22Rv1 (cell line): ENCODE results near the gene BPIFB1.

Source experiments
- H3K27ac ChIP-seq: fragments of 450-650 bp; 2 replicates; pipeline ENCODE4 v1.5.1; 2017
- ZFX ChIP-seq: fragments of 450-650 bp; IDR thresholded peaks from 2 replicates; pipeline ENCODE4 v1.6.1; 2017; ENCODE audit warnings: antibody characterized with exemption, borderline replicate concordance
- TF ChIP-seq, protein P1 (sequence below): fragments of 450-650 bp; IDR thresholded peaks from 2 replicates; pipeline ENCODE4 v1.5.1; 2017; ENCODE audit warnings: mild to moderate bottlenecking

BPIFB1 gene

DNA sequence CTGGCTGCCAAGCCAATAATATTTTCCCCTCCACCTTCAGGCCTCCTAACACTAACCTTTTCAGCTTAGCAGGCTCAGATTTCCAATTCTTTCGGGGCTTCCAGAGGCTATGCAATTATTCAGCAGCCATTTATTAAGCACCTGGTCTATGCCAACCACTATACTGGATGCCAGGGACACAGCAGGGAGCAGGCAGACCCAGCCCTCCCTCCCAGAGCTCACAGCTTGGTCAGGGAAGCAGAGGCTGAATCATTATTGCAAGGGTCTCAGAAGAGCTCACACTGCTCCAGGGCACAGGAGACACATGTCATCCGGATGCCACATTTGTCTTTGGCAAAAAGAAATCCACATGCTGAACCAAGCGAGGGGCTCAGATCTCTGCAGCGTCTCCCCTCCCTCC is 1.3 kb downstream of the BPIFB1 start:
- H3K27ac ChIP-seq = no peak overlapping the region
- TF ChIP-seq, protein P1, sequence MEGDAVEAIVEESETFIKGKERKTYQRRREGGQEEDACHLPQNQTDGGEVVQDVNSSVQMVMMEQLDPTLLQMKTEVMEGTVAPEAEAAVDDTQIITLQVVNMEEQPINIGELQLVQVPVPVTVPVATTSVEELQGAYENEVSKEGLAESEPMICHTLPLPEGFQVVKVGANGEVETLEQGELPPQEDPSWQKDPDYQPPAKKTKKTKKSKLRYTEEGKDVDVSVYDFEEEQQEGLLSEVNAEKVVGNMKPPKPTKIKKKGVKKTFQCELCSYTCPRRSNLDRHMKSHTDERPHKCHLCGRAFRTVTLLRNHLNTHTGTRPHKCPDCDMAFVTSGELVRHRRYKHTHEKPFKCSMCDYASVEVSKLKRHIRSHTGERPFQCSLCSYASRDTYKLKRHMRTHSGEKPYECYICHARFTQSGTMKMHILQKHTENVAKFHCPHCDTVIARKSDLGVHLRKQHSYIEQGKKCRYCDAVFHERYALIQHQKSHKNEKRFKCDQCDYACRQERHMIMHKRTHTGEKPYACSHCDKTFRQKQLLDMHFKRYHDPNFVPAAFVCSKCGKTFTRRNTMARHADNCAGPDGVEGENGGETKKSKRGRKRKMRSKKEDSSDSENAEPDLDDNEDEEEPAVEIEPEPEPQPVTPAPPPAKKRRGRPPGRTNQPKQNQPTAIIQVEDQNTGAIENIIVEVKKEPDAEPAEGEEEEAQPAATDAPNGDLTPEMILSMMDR = no peak
- no peak for TF ChIP-seq ZFX

DNA sequence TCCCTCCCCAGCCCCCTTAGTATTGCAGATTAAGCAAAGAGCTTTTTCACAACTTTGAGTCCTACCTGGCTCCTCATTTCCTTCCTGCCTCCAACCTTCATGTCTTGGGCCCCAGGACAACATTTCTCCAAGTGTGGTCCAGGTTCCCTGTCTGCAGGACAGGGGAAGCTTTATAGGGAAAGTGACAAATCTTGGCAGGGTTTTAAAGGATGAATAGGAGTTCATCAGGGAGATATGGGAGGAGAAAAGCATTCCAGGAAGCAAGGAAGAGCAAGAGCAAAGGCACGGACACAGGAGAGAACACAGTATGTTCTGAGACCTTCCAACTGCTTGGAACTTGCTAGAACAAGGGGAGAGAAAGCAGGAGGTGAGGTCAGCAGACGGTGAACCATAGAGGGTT is 1.9 kb downstream of the BPIFB1 start:
- no peak overlapping the region for H3K27ac ChIP-seq
- TF ChIP-seq ZFX = no peak
- TF ChIP-seq, protein P1 = no peak

DNA sequence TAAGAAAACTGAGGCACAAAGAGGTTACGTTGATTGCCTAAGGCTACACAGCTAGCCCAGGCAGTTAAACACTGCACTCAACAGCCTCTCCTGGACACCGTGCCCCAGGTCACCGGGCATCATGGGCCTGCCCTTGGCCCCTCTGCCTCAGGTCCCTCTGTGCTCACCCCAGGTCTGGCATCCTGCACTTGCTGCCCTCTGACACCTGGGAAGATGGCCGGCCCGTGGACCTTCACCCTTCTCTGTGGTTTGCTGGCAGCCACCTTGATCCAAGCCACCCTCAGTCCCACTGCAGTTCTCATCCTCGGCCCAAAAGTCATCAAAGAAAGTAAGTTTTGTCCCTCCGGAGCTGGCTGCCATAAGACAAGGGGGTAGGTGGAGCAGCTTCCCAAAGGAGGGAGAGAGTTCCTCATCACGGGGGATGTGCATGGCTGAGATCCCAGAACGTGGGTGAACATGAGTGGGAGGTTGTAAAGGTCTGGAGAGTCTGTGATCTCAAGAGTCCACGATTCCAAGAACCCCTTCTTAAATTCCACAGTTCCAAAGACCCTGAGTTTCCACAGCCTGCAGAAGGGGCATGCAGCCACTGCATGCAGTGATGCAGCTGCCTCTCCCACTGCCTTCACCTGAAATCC is 3.0 kb downstream of the BPIFB1 start:
- no peak overlapping the region for H3K27ac ChIP-seq
- TF ChIP-seq ZFX = no peak
- TF ChIP-seq, protein P1 = no peak

DNA sequence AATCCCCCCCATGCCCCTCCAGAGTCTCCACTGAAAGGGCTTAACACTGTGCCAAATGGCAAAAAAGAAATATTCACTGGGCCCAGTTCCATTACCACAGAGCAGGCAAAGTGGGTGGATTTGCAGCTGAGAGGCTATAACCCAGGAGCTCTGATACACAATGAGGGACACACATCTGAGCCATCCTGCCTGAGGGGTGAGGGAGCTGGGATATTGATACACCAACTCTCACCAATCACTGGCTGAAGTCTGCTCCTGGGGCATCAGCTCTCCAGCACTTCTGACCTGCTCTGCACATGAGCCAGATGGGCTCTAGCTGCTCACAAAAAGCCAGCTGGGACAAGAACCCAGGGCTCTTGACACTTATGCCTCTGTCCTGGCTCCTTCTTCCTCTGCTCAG is 4.9 kb downstream of the BPIFB1 start:
- no peak overlapping the region for H3K27ac ChIP-seq
- TF ChIP-seq, protein P1 = no peak
- TF ChIP-seq ZFX = no peak

DNA sequence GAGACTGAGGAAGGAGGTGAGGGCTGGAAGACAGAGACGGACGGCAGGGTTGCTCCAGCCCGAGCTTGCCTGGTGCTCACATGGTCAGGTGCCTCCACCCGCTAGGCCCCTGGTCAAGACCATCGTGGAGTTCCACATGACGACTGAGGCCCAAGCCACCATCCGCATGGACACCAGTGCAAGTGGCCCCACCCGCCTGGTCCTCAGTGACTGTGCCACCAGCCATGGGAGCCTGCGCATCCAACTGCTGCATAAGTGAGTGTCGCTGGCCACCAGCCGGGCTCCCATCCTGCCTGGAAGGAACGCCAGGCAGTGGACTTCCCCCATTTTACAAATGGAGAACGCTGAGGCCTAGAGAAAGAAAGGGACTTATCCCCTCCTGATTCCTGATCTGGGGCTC is 7.8 kb downstream of the BPIFB1 start:
- no peak overlapping the region for H3K27ac ChIP-seq
- TF ChIP-seq, protein P1 = no peak
- TF ChIP-seq ZFX = no peak

DNA sequence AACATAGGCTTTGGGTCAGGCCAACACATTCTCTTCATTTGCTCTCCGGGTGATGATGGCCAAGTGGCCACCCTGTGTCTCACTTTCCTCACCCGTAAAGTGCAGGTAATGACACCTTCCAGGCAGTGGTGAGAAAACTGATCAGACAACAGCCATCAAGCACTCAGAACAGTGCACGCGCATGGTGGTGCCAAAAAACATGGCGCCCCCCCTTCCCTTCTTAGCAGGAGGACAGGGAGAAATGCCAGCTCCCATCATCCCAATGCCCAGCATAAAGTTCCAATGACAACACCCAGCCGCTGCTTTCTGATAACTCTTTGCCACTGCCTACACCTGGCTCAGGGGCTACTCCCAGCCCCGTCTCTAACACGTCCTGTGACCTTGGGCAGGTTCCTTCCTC is 8.4 kb downstream of the BPIFB1 start:
- H3K27ac ChIP-seq = no peak overlapping the region
- TF ChIP-seq ZFX = no peak
- TF ChIP-seq, protein P1 = no peak

DNA sequence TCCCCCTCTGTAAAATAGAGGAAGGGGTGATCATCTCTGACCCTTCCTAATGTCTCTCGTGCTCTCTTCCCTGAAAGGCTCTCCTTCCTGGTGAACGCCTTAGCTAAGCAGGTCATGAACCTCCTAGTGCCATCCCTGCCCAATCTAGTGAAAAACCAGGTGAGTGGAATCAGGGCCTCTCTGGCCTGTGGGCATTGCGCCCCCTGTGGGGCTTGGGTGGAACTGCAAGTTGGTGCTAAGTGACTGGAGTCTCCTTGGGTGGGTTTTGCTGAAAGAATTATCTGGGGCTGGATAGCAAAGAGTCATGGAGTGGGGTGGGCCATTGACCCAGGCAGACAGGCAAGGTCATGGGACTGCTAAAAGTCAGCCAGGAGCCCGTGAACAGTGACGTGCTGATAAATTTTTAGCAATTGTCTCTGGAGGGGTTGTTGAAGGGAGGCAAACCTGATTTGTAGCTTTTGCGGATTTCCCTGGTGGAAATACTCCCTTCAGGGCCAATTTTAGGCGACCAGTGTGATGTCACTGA is 8.9 kb downstream of the BPIFB1 start:
- no peak overlapping the region for H3K27ac ChIP-seq
- TF ChIP-seq, protein P1 = peak; percentile 99
- no peak for TF ChIP-seq ZFX
